ENCODE results near the gene SGMS2. TPM values are rescaled to one million over a fixed set of nuclear protein-coding genes. Genes with fewer than 3 reads are reported as not detected.

The SGMS2 gene
- total and polyA plus RNA-seq, 4 donors: 7.3 to 41.7 (median 14.1) TPM

DNA sequence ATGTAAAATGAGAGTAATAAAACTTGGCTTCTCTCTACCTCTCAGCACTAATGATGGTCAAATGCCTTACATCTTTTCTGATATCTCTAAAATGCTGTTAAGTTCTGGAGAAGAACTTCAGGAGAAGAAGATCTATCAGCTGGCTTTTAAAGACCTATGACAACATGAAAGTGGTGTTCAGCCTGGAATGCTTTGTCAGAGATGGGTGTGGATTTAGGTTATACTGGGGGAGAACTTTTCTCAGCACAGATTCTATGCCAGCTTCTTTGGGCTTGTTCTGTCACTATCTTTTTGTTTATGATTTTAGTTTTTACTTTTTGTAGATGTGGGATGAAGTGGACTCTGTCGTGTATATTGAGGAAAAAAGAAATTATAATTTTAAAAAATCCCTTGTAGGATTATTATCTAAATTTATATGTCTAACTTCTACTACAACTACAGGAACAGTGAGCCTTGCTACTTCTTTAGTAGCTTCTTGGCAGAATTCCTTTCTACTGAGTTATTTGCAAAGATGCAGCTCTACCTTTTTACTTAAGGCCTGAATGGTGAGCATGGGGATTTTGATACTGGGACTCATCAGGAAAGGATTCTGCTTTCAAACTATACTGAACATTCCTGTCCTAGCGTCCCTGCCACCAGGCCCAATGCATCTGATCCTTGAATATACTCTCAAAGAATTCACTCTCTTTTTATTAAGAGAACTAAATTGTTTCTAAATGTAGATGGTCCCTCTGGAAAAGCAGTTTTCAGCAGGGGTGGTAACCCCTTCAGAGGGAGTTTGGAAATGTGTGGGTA lies 126.2 kb downstream of the SGMS2 start:
- Histone ChIP-seq H3K27me3 (ENCODE audit: control insufficient read depth in 4 of 4, insufficient read depth in 4 of 4, low read length in 3 of 4) (no peaks in the 10 kb centered on the region), H3K9ac (ENCODE audit: low read depth in 1 of 2, low read length in 2 of 2) (no peak overlapping the region), H3K9me3 (ENCODE audit: control insufficient read depth in 4 of 4, low read length in 3 of 4) (no peaks in the 10 kb centered on the region), H3K36me3 (ENCODE audit: control insufficient read depth in 4 of 4, insufficient read depth in 3 of 4, low read depth in 1 of 4, low read length in 3 of 4) (peaks cover 0 to 10% (median 6%) of the 10 kb centered on the region in 4 donors), H3K27ac (ENCODE audit: low read depth in 1 of 2, low read length in 2 of 2) (no peak overlapping the region), H3K4me1 (ENCODE audit: control insufficient read depth in 4 of 4, insufficient read depth in 4 of 4, low read length in 3 of 4) (no peaks in the 10 kb centered on the region), H3K4me3 (ENCODE audit: low read depth in 1 of 3, low read length in 3 of 3) (no peak overlapping the region)
- no peak for TF ChIP-seq NR2F2 (IDR thresholded peaks at IDR 0.05)
- no peak for TF ChIP-seq RXRA (IDR thresholded peaks at IDR 0.05)
- no peak for TF ChIP-seq EGR1 (IDR thresholded peaks at IDR 0.05; ENCODE audit: low read depth in 2 of 2)
- TF ChIP-seq HNF4G (IDR thresholded peaks at IDR 0.05): no peak
- TF ChIP-seq, protein P1, sequence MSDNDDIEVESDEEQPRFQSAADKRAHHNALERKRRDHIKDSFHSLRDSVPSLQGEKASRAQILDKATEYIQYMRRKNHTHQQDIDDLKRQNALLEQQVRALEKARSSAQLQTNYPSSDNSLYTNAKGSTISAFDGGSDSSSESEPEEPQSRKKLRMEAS (IDR thresholded peaks at IDR 0.05): no peak
- TF ChIP-seq HNF4A (conservative IDR thresholded peaks at IDR 0.05): no peak
- no peak for TF ChIP-seq ATF3 (IDR thresholded peaks at IDR 0.05)
- TF ChIP-seq, protein P2, sequence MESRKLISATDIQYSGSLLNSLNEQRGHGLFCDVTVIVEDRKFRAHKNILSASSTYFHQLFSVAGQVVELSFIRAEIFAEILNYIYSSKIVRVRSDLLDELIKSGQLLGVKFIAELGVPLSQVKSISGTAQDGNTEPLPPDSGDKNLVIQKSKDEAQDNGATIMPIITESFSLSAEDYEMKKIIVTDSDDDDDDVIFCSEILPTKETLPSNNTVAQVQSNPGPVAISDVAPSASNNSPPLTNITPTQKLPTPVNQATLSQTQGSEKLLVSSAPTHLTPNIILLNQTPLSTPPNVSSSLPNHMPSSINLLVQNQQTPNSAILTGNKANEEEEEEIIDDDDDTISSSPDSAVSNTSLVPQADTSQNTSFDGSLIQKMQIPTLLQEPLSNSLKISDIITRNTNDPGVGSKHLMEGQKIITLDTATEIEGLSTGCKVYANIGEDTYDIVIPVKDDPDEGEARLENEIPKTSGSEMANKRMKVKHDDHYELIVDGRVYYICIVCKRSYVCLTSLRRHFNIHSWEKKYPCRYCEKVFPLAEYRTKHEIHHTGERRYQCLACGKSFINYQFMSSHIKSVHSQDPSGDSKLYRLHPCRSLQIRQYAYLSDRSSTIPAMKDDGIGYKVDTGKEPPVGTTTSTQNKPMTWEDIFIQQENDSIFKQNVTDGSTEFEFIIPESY (IDR thresholded peaks at IDR 0.05): no peak
- TF ChIP-seq FOXA1 (IDR thresholded peaks at IDR 0.05): no peak
- no peak for TF ChIP-seq CTCF (IDR thresholded peaks at IDR 0.05; ENCODE audit: low read depth, low read length, missing input control)
- no peak for TF ChIP-seq JUND (IDR thresholded peaks at IDR 0.05)
- TF ChIP-seq YY1 (IDR thresholded peaks at IDR 0.05): no peak
- TF ChIP-seq SP1 (IDR thresholded peaks at IDR 0.05): no peak
- TF ChIP-seq, protein P3, sequence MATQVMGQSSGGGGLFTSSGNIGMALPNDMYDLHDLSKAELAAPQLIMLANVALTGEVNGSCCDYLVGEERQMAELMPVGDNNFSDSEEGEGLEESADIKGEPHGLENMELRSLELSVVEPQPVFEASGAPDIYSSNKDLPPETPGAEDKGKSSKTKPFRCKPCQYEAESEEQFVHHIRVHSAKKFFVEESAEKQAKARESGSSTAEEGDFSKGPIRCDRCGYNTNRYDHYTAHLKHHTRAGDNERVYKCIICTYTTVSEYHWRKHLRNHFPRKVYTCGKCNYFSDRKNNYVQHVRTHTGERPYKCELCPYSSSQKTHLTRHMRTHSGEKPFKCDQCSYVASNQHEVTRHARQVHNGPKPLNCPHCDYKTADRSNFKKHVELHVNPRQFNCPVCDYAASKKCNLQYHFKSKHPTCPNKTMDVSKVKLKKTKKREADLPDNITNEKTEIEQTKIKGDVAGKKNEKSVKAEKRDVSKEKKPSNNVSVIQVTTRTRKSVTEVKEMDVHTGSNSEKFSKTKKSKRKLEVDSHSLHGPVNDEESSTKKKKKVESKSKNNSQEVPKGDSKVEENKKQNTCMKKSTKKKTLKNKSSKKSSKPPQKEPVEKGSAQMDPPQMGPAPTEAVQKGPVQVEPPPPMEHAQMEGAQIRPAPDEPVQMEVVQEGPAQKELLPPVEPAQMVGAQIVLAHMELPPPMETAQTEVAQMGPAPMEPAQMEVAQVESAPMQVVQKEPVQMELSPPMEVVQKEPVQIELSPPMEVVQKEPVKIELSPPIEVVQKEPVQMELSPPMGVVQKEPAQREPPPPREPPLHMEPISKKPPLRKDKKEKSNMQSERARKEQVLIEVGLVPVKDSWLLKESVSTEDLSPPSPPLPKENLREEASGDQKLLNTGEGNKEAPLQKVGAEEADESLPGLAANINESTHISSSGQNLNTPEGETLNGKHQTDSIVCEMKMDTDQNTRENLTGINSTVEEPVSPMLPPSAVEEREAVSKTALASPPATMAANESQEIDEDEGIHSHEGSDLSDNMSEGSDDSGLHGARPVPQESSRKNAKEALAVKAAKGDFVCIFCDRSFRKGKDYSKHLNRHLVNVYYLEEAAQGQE (IDR thresholded peaks at IDR 0.05): no peak
- no peak for TF ChIP-seq FOXA2 (IDR thresholded peaks at IDR 0.05)
- no peak for TF ChIP-seq TAF1 (conservative IDR thresholded peaks at IDR 0.05)
- no peak for TF ChIP-seq GABPA (IDR thresholded peaks at IDR 0.05 in 1 of 2, conservative IDR thresholded peaks at IDR 0.05 in 1 of 2)
- TF ChIP-seq RAD21 (IDR thresholded peaks at IDR 0.05): no peak
- DNase-seq (ENCODE audit: low spot score): no peak
- WGBS: 98% methylated on average over 2 of the region's 2 CpGs
